Peyer's patch (tissue), 4 donors: Measurements from ENCODE around the gene VAV2. TPM values are rescaled to one million over a fixed set of nuclear protein-coding genes. Genes with fewer than 3 reads are reported as not detected.
A peak's percentile ranks its signal among the peaks of the same experiment; 100 is the strongest.

ENCODE experiments used
- DNase-seq, 3 donors: peaks; one replicate each; pipeline ENCODE4 v3.0.0-alpha.2; 2017 to 2019
- H3K27ac ChIP-seq, 4 donors: fragments of 200-600 bp; sonication (generic); one replicate each; pipeline ENCODE4 v1.5.1; 2016 to 2019
- H3K27me3 ChIP-seq, 2 donors: fragments of 200-600 bp; sonication (generic); one replicate each; pipeline ENCODE4 v1.5.1; 2019
- H3K36me3 ChIP-seq, 3 donors: fragments of 200-600 bp; sonication (generic); one replicate each; pipeline ENCODE4 v1.5.1; 2016 to 2019
- H3K4me1 ChIP-seq, 4 donors: fragments of 200-600 bp; sonication (generic); one replicate each; pipeline ENCODE4 v1.5.1; 2016 to 2019
- H3K4me3 ChIP-seq, 4 donors: fragments of 200-600 bp; sonication (generic); 1 replicate in 3 of 4; 2 replicates in 1 of 4; pipeline ENCODE4 v1.5.1; 2016 to 2019; ENCODE audit warnings: mild to moderate bottlenecking in 1 of 4
- H3K9me3 ChIP-seq, 4 donors: fragments of 200-600 bp; sonication (generic); one replicate each; pipeline ENCODE4 v1.5.1; 2016 to 2019; ENCODE audit warnings: mild to moderate bottlenecking in 1 of 4
- POLR2A ChIP-seq, 2 donors: fragments of 450-650 bp; IDR thresholded peaks; one replicate each; pipeline ENCODE4 v1.5.1; 2017; ENCODE audit warnings: antibody characterized with exemption in 2 of 2, mild to moderate bottlenecking in 2 of 2, moderate library complexity in 2 of 2
- total RNA-seq, 4 donors: library from RNA; depleted of rRNA; stranded (reverse); fragments of >200 nt; gene quantifications; one replicate each; pipeline ENCODE4 v1.1.0, GENCODE V29; 2016
- TF ChIP-seq, protein P1 (sequence below), 6 experiments: fragments of 450-650 bp in 4 of 6; fragments of 200-600 bp in 2 of 6; sonication (generic) in 1 of 6; IDR thresholded peaks; one replicate each; pipeline ENCODE4 v1.5.1; 2017 to 2019; ENCODE audit warnings: antibody characterized with exemption in 6 of 6, mild to moderate bottlenecking in 3 of 6, moderate library complexity in 1 of 6

The VAV2 gene
- total RNA-seq, 4 donors from 2014 or later, result 47.9 to 61.8 (median 58.9) TPM

DNA sequence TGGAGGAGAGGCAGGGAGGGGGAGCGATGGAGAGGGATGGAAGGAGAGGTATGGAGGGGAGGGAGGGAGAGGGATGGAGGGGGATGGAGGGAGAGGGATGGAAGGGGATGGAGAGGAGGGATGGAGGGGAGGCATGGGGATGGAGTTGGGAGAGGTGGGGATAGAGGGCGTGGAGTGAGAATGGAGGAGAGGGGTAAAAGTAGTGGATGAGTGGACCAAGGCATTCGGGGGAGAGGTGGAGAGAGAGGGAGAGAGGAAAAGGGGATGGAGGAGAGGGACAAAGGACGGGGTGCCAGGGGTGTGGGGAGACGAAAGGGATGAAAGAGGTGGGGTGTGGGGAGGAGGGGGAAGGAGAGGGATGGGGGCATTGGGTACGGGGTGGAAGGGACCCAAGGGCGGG lies 100.4 kb downstream of the VAV2 start:
- Histone ChIP-seq H3K4me3 (no peak overlapping the region), H3K36me3 (no peaks in the 10 kb centered on the region), H3K9me3 (no peaks in the 10 kb centered on the region), H3K27me3 (no peaks in the 10 kb centered on the region), H3K27ac (peak overlapping the region in 1 of 4 donors; percentile 53), H3K4me1 (peaks cover 0 to 18% (median 0%) of the 10 kb centered on the region in 4 donors)
- no peak for TF ChIP-seq POLR2A (IDR thresholded peaks at IDR 0.05)
- TF ChIP-seq, protein P1, sequence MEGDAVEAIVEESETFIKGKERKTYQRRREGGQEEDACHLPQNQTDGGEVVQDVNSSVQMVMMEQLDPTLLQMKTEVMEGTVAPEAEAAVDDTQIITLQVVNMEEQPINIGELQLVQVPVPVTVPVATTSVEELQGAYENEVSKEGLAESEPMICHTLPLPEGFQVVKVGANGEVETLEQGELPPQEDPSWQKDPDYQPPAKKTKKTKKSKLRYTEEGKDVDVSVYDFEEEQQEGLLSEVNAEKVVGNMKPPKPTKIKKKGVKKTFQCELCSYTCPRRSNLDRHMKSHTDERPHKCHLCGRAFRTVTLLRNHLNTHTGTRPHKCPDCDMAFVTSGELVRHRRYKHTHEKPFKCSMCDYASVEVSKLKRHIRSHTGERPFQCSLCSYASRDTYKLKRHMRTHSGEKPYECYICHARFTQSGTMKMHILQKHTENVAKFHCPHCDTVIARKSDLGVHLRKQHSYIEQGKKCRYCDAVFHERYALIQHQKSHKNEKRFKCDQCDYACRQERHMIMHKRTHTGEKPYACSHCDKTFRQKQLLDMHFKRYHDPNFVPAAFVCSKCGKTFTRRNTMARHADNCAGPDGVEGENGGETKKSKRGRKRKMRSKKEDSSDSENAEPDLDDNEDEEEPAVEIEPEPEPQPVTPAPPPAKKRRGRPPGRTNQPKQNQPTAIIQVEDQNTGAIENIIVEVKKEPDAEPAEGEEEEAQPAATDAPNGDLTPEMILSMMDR (IDR thresholded peaks at IDR 0.05), result no peak
- DNase-seq, result no peak

DNA sequence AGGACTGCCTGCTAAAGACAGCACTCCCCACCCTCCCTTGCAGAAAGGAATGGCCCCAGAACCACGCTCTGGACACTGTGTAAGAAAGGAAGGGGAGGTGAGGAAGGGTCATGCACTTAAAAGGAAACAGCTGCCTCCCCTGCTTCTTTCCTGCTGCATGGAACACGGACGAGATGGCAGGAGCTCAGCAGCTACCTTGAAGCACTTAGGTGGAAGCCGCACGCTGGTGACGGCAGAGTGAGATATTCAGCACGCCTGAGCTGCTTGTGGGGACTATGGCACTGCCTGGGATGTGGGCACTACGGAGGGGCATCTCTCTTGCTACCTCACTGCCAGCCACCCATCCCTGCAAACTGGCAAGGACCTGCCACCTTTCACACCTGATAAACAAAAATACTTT lies 101.5 kb downstream of the VAV2 start:
- no peaks in the 10 kb centered on the region for H3K27me3 ChIP-seq
- H3K36me3 ChIP-seq, result no peaks in the 10 kb centered on the region
- peaks cover 0 to 18% (median 0%) of the 10 kb centered on the region in 4 donors for H3K4me1 ChIP-seq
- TF ChIP-seq, protein P1 (IDR thresholded peaks at IDR 0.05), result no peak
- TF ChIP-seq POLR2A (IDR thresholded peaks at IDR 0.05), result no peak
- DNase-seq, result no peak
- no peak overlapping the region for H3K4me3 ChIP-seq
- no peak overlapping the region for H3K27ac ChIP-seq
- H3K9me3 ChIP-seq, result no peaks in the 10 kb centered on the region

DNA sequence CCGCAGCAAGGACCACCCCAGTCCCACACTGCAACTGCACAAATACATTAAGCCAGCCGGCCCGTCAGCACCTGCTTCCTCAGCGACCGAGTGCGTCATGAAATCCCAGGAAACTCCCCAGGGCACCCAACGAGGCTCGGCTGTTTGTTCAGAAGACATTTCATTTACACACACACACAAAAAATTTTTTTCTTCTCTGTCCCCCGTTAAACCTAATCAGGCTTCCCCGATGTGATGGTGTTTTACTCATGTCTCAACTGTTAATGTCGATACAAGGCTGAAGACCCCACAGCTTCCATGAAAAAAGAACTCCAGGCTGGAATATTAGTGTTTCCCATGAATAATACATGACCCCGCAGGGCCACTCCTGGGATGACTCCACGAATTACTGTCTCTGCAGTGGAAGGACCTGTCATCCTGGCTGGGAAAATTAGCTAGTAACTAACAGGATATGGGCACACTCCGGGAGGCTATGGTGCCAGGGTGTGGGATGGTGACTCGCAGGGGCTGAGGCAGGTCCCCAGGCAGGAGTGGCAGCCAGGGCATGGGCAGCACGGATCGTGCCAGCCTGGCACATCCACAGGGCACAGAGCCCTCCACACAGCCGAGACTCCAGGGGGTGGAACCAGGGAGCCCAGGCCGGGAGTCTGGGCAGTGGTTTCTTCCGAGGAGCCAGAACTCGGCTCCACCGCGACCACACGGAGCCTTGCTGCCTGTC lies 102.4 kb downstream of the VAV2 start:
- TF ChIP-seq, protein P1 (IDR thresholded peaks at IDR 0.05), result no peak
- TF ChIP-seq POLR2A (IDR thresholded peaks at IDR 0.05), result no peak
- Histone ChIP-seq H3K27me3 (no peaks in the 10 kb centered on the region), H3K36me3 (no peaks in the 10 kb centered on the region), H3K4me1 (peaks cover 0 to 18% (median 0%) of the 10 kb centered on the region in 4 donors), H3K9me3 (no peaks in the 10 kb centered on the region), H3K4me3 (no peak overlapping the region), H3K27ac (no peak overlapping the region)
- no peak for DNase-seq

DNA sequence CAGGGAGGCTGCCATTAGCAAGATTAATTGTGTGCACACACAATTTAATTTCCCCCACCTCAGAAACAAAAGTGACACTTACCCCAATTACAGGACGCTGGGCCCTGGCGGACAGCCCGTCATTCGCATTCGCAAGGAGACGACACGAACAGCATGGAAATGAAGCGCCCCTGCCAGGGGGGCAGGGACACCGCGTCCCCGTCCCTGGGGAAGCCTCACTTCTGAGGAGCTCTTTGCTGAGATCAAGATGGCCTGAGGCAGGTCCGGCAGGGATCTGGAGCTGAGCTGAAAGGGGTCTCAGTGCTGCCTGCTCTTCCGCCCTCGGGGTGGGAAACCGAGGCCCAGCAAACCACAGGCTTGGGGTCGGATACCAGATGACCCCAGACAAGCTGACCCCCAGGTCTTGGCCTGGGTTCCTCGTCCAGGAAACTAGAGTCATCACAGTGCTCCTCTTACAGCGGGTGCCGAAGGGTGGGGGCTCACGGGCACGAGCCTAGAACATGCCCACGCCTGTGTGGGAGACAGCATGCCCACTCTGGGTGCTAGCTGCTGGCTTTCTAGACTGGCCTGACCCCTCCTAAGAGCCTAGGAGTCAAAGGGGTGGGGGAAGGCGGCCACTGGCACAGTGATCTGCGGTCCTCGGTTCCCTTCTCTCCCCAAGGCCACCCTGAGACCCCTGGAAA lies 103.2 kb downstream of the VAV2 start:
- no peaks in the 10 kb centered on the region for H3K9me3 ChIP-seq
- no peak overlapping the region for H3K4me3 ChIP-seq
- no peak for DNase-seq
- no peaks in the 10 kb centered on the region for H3K27me3 ChIP-seq
- no peak for TF ChIP-seq POLR2A (IDR thresholded peaks at IDR 0.05)
- TF ChIP-seq, protein P1 (IDR thresholded peaks at IDR 0.05), result no peak
- H3K36me3 ChIP-seq, result no peaks in the 10 kb centered on the region
- peaks cover 0 to 18% (median 0%) of the 10 kb centered on the region in 4 donors for H3K4me1 ChIP-seq
- H3K27ac ChIP-seq, result no peak overlapping the region

DNA sequence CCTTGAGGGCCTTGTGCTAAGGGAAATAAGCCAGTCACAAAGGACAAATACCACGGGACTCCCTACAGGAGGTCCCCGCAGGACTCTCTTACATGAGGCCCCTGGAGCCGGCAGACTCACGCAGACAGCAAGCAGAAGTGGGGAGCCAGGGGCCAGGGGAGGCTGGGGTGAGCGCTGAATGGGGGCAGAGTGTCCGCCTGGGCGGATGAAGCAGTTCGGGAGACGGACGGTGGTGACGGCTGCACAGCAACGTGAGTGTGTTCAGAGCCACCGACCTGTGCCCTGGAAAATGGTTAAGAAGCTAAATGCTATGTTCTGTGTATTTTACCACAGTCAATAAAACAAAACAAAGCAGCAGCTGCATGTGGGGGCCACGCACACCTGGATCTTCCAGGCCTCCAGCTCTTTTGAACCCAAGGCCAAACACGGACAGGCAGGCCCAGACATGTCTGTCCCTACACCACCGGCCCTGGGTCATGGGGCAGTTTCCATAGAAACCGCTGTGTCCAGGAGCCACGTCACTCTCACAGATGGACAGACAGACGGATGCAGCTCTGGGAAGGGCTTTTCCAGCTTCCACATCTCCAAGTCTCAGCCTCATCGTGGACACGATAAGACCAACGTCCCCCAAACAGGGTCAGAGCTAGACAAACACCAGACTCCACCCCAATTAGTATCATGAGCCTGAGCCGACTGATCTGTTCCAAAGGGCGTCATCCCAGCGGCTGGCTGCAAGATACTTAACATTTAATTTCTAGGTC lies 103.9 kb downstream of the VAV2 start:
- peaks cover 0 to 18% (median 0%) of the 10 kb centered on the region in 4 donors for H3K4me1 ChIP-seq
- H3K9me3 ChIP-seq, result no peaks in the 10 kb centered on the region
- no peak for TF ChIP-seq POLR2A (IDR thresholded peaks at IDR 0.05)
- TF ChIP-seq, protein P1 (IDR thresholded peaks at IDR 0.05), result no peak
- H3K27me3 ChIP-seq, result no peaks in the 10 kb centered on the region
- no peak for DNase-seq
- H3K27ac ChIP-seq, result peak overlapping the region in 1 of 4 donors; percentile 13
- H3K4me3 ChIP-seq, result no peak overlapping the region
- H3K36me3 ChIP-seq, result no peaks in the 10 kb centered on the region
